GM21390 (cell line): ENCODE measurements around the gene NEGR1.

Experiments
- ATAC-seq: cut with Tn5 transposase; IDR thresholded peaks from one replicate; pipeline ENCODE4 v1.9.1; 2021; ENCODE audit not compliant: unreplicated experiment

Gene NEGR1

DNA sequence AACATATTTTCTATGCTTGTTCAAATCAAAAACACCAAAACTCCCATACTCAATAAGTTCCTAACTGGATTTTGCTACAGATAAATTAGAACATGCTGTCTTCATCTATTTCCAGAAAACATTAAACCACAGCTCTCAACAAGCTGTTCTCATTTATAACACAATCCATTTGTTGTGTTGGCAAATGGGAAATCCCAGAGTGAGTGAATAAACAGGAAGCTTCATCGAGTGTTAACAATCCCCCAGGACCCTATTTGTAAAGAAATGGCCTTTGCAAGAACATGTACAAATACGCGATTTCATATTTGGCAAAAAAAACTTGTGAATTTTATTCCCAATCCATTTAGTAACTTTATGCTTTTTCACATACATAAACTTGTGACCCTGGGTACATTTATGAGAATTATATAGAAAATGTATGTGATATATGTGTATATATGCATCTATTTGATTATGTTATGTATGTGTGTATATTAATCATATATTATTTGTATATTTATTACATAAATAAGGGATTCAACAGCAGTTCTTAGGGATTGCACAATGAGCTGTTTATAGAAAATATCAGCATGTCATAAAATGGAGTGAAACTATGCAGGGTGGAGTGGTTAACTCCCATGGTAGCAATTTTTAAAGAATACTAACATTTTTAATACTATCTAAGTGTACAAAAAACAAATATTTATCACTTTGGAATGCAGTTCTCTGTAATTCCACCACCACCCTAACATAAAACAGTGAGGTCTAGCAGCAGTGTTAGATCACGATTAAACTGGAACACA, 160.0 kb downstream of the NEGR1 start:
- no peak for ATAC-seq

DNA sequence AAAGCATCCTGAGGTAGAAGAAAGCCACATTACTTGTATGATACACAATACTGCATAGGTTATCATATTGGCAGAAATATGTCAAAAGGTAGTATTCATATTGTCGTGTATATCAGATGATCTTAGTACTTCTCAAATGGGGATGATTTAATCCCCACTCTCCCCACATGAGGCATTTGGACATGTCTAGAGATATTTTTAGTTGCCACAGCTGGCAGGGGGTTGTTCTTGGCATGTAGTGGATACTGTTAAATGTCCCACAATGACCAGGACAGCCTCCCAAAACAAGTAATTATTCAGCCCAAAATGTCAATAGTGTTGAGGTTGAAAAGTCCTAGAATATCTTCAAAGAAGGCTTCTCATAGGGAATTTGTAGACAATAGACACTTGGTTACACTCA, 162.8 kb downstream of the NEGR1 start:
- ATAC-seq, result no peak

DNA sequence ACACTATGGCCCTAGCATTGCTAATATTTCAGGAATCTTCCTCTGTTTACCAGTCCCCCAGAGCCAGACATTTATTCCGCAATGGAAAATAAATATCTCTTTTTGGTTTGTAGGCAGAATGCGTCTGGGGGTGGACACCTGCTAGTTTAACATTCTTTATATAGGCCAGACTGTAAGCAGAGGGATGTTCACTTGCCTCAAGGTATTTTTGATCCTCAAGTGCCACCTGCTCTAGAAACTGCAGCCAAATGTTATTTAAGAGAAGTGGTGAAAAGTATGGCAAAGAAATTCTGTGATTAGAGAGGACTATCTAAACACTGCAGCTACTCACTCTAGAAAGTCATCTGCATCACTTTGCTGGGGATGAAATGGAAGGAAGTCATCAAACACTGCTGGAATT, 164.7 kb downstream of the NEGR1 start:
- no peak for ATAC-seq

DNA sequence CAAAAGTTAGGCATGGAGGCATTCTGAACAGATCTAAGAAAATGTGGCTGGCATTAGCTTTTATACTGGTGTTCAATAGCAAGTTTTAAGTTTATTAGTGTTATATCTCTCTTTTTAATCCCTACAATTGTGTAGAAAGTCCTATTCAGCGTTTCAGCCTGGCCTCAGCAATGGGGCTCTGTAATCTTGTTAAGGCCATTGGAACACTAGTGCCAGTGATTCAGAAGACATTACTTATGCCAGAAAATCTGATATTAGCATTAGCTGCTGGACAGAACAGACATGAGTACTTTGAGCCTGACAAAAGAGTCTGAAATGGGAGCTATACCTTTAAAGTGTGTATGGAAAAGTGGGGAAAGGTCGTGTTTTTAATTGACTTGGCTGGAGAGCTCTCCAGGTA, 167.0 kb downstream of the NEGR1 start:
- ATAC-seq, result no peak

DNA sequence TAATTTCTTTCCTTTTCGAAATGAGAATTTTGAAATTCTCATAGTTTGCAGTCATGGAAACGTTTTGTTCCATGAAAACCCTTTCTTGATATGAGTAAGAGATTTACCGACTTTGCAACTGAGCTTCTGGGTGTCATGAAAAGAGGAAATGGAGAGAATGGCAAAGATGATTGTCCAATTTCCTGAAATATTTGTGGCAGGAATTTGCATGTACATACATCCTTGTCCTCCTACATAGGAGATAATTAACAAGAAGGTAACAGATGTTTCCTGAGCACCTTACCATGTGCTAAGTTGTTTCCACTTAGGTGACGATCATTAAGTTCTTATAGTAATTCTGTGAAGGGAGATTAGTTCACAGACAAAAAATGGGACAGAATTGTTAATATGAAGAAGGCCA, 170.7 kb downstream of the NEGR1 start:
- no peak for ATAC-seq

DNA sequence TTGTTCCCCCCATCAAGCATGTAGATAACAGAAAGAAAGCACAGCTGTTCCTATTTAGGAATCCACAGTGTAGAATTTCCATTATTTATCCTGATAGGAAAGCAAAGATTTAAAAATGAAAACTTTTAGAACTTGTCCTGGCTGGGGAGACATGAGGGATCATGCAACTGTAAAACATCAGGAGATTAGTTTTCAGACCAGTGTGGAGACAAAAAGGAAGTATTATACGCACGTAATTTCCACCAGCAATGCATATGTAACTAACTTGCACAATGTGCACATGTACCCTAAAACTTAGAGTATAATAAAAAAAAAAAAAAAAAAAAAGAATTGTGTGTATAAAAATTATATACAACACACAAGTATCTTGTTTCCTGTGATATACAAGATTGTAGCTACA, 172.4 kb downstream of the NEGR1 start:
- ATAC-seq, result no peak

DNA sequence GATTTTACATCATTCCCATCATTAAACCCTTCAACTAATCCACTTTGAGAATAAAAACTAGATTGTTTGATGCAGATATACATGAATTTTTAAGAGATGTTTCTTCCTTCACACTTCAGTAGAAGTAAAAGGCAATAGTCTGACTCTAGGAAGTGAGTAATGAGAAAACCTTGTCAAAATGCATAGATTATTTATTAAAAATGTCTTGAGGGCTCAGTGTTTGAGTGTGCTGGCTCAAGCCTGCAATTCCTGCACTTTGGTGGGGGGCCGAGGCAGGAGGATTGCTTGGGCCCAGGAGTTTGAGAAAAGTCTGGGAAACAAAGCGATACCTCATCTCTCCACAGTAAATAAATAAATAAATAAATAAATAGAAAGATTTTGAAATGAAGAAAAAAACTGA, 177.1 kb downstream of the NEGR1 start:
- ATAC-seq, result no peak

DNA sequence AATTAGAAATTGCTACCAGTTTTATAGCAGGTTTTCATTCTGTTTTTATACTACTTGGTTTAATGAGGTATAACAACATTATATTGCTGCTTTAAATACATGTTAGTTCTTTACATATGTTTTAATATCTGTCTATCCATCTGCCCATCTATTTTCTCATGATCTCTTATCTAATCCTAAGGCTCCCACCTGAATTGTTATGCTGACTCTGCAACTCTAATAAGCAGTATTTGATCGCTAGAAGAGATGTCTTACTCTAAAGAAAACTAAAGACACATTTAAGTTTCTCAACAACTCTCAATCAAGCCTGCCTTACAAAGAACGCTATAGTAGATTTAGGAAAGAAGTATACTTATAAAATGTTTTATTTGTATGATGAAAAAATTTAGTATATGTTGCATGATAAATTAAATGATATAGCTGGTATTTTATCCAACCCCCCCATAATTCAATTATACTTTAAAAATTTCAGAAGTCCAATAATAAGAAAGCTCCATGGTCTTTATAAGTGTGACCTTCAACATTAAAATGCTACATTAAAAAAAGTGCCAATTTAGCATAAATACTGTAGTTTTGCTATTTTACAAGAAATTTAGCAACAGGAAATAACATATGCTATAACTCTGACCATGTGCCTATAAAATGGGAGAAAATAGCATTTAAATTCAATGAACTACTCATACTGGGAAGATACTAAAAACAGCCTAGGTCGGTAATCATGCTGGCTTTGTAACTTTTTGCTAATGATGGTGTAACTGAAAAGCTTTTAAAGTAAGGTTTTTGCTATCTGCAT, 180.3 kb downstream of the NEGR1 start:
- ATAC-seq, result no peak

DNA sequence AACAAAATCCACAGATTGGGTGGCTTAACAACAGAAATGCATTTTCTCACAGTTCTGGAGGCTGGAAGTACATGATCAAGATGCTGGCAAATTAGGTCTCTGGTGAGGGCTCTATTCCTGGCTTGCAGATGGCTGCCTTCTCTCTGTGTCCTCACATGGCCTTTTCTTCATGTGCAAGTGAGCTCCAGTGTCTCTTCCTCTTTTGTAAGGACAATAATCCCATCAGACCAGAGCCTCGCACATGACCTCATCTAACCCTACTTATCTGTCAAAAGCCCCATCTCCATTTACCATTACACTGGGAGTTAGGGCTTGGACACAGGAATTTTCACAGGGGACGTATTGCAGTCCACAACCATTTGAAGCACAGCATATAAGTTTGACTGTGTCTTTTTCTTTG, 181.6 kb downstream of the NEGR1 start:
- ATAC-seq, result no peak

DNA sequence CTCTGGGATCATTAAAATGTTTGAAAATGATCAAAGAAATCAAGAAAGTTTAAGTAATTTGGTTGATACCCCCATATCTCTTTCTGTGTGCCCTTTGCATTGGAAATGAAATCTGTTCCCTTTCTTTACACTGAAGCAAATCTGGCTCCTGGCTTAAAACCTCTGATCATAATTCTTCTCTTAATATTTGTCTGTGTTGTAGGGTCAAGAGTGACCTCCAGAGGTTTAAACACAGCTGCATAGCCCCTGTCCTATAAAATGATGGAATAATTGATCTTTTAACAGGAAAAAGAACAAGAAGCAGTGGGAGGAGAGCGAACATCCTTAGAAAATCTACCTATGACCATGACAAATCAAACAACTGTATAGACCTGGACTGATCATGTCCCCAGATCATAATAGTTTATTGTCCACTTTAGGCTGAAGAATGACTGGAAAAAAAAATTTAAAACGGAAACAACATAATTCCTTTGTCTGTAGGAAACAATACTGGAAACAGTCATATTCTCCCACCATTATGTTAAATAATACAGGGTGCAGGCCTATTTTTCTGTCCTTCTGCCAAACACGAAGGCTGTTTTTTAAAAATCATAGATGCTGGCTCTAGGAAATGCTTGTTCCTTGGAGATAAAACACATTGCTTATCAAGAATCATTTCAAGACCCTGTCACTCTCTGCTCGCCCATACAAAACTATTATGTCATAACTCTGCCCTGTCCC, 184.3 kb downstream of the NEGR1 start:
- ATAC-seq, result no peak

DNA sequence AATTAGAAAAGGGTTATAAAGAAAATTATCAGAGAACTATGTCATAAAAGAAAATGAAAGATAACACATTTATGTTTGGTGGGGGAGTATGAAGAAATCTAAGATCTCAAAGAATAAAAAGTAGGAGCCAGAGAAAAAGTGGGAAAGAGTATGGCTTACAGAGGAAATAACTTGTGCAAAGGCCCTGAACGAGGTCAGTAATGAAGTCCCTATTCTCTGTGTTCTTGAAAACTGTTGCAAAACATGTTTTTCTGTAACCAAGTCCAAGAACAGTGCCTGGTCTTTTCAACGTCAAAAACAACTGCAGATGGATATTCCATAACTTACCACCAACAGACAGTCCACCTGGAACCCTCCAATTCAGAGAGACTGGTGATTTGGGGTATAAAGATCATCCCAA, 188.1 kb downstream of the NEGR1 start:
- ATAC-seq, result no peak

DNA sequence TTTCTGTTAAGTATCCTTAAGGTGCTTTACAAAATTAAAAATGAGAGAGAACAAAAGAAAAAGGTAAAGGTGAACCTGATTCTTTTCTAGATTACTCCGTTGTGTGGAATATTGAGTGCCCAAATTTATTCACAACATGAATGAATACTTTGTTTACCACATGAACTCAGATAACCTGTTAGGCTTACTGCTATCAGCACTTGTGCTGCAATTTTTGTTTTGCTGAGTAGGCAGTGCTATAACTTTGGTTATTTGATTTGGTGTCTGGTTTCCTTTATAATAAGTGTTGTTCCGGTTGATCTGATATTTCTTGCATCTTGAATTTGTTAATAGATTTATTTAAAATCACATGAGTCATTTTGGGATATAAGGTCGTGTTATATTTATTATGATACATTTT, 195.9 kb downstream of the NEGR1 start:
- ATAC-seq, result no peak

DNA sequence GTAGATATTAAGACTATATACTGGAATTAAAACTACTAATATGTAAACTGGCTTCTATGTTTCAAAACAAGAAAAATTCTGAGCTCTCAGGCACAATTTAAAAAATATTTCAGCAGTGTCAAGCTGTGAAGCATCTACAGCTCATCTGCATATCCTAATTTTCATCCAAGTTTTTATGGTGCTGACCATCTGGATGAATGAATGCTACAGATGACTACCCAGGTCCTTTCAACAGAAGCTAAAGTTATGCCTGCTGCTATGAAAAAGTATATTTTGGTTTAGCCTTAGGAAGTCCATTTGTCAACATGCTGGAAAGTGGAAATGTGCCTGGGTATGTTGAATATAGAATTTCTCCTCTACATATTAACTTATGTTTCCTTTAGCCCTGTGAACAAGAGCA, 206.9 kb downstream of the NEGR1 start:
- ATAC-seq, result no peak

DNA sequence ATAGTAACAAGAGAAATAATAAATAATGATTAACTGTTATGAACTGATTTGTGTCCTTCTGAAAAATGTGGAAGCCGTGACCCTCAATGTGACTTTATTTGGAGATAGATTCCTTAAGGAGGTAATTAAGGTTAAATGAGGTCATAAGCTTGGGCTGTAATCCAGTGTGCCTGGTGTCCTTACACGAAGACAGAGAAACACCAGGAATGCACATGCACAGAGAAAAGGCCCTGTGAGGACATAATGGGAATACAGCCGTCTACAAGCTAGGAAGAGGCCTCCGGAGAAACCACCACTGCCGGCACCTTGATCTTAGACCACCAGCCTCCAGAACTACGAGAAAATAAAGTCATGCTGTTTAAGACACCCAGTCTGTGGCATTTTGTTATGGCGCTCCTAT, 215.9 kb downstream of the NEGR1 start:
- ATAC-seq, result no peak

DNA sequence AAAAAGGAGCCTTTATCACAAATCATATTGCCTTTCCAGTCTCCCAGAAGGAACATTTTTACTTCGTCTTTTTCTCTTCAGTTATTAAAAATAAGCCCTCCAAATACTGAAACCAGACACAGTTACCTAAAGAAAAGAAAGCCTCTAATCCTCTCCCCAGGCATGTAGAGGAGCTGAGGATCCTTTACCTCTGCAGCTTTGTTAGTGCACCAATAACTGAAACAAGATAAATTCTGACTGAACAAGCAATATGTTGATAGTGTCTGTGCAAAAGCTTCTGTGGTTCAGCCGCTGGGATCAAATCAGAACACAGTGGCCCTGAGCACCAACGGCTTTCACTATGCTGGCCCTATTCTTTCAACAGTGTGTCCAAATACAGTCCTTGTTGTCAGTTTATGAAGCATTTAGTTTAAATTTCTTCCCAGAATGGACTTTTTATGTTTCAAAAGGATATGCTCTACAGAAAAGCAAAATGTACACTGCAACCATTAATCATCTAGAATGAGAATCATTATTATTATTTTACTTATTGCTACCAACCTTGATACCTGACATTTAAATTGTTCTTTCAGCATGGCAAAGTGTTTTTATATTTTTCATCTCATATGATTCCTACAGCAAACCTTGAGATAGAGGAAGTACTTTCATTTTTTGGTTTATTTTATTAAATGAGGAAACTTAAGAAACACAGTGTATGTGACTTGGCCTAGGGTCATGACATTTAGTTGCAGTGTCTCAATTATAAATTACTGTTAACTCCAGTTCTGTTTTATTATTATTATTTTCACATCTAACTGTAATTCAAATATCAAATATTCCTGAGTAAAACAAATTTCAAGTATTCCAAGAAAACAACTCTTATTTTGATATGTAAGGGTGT, 217.9 kb downstream of the NEGR1 start:
- no peak for ATAC-seq

DNA sequence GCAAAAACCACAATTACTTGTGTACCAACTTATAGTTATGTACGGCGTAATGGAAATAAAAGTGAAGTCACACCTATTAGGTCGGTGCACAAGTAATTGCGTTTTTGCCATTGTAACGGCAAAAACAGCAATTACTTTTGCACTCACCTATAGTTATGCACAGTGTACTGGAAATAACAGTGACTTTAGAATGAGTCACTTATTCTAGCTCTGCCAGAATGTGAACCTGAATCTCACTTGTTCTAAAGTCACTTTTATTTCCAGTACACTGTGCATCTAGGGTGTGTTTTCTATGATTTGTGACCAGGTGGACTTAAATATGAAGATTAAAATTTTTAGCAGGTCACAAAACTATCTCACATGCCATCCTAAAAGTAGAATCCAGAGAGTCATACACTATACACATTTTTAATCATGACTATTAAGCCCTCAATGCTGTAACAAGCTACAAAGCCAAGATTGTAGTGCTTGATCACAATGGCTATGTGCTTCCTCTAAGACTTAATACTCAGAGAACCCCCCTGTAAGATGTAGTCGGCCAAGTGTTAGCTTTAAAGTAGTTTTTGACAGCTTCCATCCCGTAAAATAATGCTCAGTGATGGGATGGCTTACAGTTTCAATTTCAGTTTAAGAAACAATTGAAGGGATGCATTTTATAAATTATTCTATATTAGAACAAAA, 218.8 kb downstream of the NEGR1 start:
- no peak for ATAC-seq

DNA sequence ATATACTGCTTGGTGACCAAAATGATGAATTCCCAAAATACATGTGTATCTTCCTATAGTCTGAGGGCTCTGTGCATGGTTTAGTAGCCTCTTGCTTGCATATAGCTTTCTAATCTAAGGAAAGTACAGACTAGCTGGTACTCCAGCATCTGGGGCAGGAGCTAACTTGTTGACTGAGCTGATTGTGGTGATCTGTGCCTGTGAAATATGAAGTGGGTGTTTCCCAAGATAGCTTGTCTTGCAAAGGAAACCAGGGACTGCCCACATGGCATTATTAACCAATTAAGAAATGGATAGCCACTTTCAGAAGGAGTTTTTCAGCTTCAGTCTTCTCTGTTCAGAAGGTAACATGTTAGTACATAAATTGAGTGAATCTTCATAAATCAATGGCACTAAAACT, 219.8 kb downstream of the NEGR1 start:
- no peak for ATAC-seq

DNA sequence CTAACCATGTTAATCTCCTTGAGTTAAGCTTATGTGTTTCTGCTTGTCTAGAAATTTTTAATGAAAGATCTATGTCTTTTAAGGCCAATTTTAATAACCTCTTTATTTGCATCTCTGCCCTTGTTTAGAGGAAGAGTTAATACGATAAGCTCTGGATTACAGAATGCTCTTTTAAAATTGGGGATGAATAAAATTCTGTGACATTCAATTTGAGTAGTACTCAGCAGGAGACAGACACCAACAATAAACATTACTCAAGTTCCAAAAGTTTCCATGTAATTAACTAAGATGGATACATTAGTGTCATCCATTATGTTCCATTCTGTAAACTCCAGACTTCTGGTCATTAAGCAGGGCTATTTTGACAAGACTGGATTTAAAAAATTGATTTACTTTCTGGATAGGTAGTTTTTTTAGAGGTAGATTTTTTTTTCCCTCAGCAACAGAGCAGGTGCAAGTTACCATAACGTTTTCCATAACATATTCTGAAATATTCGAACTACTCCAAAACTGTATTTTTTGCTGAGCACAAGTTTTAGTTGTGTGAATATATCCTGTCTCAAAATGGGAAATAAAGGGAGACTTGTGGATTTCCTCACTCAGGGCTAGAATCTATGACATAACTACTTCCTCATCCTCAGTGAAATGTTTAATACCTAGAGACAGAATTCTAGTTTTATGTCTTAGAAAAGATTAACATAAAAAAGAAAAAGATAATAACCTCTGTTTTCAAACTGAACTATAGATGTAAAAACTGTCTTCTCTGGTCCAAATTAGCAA, 221.7 kb downstream of the NEGR1 start:
- ATAC-seq, result no peak

DNA sequence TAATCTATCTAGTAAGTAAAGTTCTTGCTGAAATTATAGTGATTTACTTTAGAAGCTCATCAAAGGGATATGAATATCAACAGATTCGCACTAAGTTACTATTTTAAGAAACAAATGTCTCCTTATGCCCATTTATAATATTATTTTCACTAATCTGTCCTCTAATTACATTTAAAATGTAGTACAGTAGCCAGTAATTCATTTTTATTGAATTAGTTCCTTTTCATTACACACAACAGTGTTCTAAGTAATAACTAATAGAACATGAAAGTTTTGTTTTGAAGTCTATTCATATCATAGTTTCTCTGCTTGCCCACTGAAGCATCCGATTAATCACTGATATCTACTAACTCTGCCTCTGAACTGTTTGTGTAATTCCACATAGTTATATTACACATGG, 225.8 kb downstream of the NEGR1 start:
- no peak for ATAC-seq

DNA sequence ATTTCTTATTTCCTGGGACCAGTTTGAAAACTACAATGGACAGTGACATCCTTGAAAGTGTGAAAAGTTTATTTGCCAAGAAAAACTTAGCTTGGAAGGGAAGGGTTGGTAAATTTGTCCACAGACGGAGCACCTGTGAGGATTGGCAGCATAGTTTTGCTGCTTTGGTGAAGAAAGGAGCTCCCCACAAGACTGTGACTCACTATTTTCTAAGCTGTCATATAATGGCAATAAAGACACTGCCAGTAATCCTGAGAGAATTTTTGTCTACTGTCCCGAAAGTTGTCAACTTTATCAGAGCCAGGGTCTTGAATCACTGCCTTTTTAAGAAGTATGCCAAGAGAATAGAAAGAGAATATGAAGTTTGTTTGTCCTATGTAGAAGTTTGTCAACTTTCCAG, 230.8 kb downstream of the NEGR1 start:
- no peak for ATAC-seq
